Stimulated activated CD4-positive, alpha-beta T cell treated with anti-CD3 and anti-CD28 coated beads, Interleukin-2, amount 100 ng/mL, for 48 hours (primary cell): Measurements from ENCODE around the gene N4BP3.
"Not testable (repeated sequence)": the region's sequence is repeated elsewhere in the genome, so short reads cannot be mapped to it uniquely, and the experiment has no call there.

Experiments
- DNase-seq, 2 donors: peaks; one replicate each; pipeline ENCODE4 v3.0.0-alpha.2; 2020

N4BP3 gene

GRCh38 chr5:178123094-178123965 lies 10.0 kb downstream of the N4BP3 start:
- DNase-seq, result no peak

- DNase-seq, result no peak
Observed at GRCh38 chr5:178123966-178124925, 10.9 kb downstream of the N4BP3 start.

DNA sequence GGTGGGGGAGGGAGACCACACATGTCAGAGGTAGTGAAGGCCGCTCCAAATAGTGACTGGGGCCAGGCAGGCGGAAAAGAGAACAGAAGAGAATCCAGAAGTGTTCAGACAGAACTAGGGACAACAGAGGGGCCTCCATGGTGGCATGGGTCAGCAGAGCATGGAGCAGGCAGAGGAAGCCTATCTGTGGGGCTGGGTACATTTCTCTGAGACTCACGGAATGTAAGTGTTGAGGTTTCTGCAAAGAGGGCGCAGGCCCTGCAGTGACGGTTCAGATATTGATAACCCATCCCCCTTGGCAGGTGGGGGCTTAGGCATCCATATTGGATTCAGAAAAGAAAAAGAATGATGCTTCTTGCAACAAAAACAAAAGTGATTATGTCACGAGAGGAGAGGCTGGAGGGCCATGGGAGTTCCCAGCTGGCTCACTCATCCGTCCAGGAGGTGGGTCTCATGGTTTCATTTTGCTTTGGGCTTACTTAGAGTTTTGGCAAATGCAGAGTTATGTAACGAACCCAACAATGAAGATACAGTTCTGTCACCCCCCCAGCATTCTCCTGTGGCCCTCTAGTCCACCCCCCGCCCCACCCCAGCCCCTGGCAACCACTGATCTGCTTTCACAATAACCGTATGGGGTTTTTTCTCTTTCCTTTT lies 12.0 kb downstream of the N4BP3 start:
- no peak for DNase-seq

- DNase-seq, result no peak
Observed at GRCh38 chr5:178126556-178126955, 13.2 kb downstream of the N4BP3 start.

DNA sequence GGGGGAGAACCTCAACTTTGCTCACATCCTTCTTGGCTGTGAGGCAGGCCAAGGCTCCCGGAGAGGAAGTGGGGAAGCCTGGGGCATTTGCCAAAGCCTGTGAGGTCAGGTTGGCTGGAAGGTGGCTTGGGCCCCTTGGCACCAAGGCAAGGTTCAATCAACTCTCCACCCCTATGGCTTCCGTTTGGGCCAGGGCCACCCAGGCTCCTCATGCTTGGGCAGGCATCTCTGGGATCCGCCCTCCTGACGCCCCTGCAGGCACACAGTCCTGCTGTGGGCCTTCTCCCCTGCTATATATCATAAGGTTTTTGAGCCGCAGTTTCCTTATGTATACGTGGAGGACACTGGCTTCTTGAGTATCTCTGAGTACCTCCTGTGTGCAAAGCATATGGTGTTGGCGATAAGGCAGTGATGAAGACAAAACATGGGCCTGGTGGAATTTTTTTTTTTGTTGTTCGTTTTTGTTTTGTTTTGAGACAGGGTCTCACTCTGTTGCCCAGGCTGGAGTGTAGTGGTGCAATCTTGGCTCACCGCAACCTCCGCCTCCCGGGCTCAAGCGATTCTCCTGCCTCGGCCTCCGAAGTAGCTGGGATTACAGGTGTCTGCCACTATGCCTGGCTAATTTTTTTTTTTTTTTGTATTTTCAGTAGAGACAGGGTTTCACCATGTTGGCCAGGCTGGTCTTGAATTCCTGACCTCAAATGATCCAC lies 14.1 kb downstream of the N4BP3 start:
- DNase-seq, result not testable (repeated sequence)

GRCh38 chr5:178129296-178129695 lies 16.0 kb downstream of the N4BP3 start:
- no peak for DNase-seq

DNA sequence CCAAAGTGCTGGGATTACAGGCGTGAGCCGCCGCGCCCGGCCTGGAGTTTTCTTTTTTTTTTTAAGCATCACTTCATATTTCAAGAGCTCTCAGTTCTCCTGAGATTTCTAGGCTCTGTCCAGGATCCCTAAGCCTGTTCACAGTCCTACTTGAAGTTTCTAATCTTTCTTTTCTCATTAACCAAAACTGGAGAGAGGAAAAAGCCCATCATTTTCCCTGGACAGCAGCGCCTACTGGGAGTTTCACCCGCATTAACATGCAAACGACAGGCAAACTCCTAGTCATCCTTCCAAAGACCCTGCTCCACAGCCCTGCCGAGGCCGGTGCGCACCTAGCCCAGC lies 16.9 kb downstream of the N4BP3 start:
- not testable (repeated sequence) for DNase-seq

- peak; percentile 74 to 84 for DNase-seq
Observed at GRCh38 chr5:178130576-178131445, 17.5 kb downstream of the N4BP3 start, which contains the start of gene RMND5B. TSS of gene RMND5B (plus strand) at chr5:178131014. CDS start at chr5:178138120, 7,106 bp downstream.

- DNase-seq, result no peak
Observed at GRCh38 chr5:178131446-178131996, 18.2 kb downstream of the N4BP3 start.

DNA sequence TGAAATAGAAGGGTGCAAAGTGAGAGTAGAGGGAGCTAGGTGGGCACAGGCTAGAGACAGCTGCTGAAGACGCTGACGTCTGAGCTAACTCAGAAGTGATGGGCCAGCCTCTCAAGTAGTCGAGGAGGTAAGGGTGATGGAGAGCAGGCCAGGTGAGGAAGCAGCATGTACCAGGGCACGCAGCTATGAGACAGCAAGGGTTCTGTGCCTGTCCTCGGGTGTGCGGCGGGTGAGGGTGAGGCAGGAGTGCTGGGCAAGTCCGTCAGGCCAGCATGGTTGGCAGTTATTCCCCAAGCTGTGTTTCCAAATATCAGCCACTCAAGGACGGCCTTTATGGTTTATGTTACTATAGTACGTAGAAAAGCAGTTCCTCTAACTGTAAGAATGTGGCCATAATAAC lies 23.7 kb downstream of the N4BP3 start:
- DNase-seq, result no peak

DNA sequence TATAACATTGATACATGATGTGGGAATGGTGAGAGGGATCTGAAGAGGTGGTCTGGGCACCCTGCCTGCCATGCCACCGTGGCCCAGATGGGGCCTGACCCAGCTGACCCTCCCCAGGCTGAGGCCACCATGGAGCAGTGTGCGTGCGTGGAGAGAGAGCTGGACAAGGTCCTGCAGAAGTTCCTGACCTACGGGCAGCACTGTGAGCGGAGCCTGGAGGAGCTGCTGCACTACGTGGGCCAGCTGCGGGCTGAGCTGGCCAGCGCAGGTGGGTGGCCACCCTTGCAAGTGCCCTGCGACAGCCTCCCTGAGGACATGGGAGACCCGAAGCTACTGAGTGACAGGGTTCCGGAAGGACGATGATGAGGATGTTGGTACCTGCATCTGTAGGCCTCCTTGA lies 24.7 kb downstream of the N4BP3 start:
- DNase-seq, result no peak

- no peak for DNase-seq
Observed at GRCh38 chr5:178141550-178141949, 28.2 kb downstream of the N4BP3 start.

DNA sequence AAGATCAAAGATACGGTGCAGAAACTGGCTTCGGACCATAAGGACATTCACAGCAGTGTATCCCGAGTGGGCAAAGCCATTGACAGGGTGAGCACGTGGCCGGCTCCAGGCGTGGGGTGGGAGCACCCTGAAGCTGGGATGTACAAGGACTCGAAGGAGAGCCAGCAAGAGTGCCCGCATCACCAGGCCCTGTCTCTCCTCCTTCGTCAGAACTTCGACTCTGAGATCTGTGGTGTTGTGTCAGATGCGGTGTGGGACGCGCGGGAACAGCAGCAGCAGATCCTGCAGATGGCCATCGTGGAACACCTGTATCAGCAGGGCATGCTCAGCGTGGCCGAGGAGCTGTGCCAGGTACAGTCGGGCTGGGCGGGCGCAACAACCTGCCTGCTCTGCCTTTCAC lies 29.3 kb downstream of the N4BP3 start:
- DNase-seq, result no peak

DNA sequence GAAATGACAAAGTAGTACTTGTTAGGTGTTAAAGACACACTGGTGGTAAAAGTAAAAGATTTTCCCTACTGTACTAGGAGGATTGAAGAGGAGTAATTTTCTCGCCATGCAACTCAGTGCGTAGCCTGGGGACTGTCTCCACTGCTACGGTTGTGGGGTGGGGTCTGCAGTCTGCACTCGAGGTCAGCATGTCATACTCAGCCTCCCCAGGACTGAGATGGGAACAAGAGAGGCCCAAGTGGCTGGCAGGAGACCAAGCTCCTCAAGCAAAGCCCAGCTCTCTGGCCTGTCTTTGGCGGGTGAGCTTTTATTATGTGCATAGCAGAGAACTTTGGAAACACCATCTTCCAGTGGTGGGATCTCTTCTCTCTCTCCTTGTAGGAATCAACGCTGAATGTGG lies 29.9 kb downstream of the N4BP3 start:
- DNase-seq, result no peak

GRCh38 chr5:178143901-178144300 lies 30.6 kb downstream of the N4BP3 start:
- no peak for DNase-seq

- peak; percentile 60 to 62 for DNase-seq
Observed at GRCh38 chr5:178145965-178146820, 32.9 kb downstream of the N4BP3 start.

- no peak for DNase-seq
Observed at GRCh38 chr5:178147406-178147805, 34.1 kb downstream of the N4BP3 start.

GRCh38 chr5:178149199-178149932 lies 36.0 kb downstream of the N4BP3 start:
- no peak for DNase-seq

DNA sequence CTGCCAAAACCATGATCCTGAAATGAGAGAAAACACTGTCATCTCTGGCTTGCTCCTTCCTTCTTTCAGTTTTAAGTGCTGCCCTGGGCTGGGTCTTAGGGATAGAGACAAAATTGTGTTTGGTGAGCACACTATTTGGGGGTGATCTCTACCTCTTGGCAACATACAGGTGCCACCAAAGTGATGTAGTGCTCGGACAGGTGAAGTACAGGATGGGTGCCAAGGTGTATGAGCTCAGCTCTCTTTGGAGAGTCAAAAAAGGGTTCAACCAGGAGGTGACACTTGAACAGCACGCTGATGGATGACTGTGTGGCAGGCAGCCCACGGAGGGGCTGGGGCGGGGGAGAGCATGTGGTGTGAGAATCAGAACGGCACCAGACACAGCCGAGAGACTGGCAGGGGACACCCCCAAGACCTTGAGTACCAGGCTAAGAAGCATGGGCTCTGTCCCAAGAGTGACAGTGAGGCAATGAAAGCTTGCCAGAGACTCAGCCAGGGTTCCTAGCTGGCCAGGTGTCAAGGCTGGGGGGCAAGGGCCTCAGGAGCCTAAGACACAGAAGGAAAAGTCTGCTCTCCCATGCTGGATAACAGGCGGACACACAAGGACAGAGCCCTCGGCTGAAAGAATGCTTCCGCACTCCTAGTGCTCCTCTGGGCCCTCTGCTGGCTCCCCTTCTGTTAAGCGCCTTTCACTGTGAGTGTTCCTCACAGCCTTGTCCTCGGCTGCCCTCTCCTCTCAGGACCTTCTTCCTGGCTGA lies 37.8 kb downstream of the N4BP3 start:
- DNase-seq, result no peak
